HG02852 (cell line): Measurements from ENCODE around the gene CCDC92B.

Experiments used
- ATAC-seq: cut with Tn5 transposase; IDR thresholded peaks from one replicate; pipeline ENCODE4 v1.9.1; 2021; ENCODE audit warnings: mild to moderate bottlenecking, moderate library complexity; ENCODE audit not compliant: unreplicated experiment

Gene CCDC92B

DNA sequence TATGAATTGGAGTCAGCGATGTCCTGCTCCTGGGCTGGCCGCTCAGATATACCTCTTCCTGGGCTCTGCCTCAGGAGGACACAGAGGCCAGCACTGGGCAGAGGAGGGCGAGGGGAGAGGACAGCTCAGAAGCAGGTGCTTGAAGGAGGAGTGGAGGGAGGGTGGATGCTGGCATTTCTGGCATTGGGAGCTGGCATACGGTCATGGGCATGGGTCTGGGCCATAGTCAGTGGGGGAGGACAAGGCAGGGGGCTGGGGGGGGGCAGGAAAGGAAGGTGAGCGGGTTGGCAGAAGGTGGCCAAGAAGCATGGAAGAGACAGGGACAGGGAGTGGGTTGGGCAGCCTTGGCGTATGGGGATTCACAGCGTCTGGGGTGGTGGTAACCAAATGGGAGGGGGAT, 30.1 kb upstream of the CCDC92B start:
- ATAC-seq, result no peak

DNA sequence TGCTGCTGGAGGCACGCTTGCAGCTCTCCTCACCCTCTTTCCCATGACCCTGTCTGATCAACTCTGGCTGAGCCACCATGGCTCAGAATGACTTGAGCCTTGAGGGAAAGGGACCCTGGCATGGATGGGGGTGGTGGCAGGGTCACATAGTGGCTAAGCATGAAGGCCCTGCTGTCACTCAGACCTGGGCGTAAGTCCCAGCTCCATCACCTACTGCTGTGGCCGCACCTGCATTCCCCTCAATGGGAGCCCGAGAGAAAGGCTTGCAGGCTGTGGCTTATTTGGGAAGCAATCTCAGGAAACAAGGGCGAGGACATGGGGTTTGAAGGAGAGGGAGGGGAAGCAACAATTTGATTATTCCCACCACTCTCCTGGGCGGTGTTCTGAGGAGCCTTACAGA, 29.0 kb upstream of the CCDC92B start:
- no peak for ATAC-seq

DNA sequence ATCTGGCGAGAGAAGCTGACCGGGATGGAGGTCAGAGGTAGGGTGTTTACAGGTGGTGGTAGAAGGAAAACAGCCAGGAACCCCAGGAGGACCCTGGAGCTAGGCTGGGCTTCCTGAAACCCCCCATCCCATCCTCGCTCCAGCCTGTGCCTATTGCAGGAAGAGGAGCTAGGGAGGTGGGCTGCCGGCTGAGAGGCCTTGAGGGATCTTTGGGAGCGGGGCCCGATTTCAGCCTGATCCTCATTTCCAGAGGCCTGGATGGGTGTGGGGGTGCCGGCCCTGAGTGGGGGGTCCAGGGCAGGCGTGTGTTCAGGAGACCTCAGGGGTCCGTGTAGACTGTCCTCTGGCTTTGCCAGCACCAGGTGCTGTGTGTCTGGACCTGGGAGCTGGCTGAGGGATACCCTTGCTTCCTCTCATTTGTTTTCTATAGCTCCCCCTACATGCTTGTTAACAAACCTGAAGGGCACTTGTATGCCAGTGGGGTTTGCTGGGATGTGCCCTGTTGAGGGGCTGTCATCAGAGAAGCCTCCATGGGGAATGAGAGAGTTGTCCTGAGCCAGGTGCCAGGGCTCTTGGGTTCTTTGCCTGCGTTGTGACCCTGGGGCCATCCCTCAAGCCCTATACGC, 27.9 kb upstream of the CCDC92B start:
- ATAC-seq, result no peak

DNA sequence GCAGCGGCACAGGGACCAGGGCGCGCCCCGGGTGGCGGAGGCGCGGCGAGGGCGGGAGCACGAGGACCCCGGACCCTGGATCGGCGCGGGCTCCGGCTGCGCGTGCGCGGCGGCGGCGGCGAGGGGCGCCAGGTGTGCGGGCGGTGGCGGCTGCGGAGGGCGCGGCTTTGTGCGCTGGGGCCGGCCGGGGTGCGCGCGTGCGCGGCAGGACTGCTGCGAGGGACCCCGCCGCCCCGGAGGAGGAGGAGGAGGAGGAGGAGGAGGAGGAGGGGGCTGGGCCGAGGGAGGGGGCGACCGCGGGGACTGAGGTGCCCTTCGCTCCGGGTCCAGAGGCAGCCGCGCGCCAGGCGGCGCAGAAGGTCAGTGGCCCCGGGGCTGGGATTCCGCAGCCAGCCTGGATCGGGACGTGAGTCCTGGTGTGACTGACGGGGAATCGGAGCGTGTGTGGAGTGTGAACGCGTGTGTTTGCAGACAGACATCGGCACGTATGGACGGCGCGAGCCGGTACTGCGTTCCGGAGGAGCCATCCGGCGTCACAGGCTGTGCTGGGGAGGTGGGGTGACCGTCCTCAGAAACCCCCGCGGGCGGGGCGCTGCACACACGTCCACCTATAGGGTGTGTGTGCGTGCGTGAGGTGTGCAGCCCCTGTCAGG, 27.3 kb upstream of the CCDC92B start:
- ATAC-seq, result no peak

DNA sequence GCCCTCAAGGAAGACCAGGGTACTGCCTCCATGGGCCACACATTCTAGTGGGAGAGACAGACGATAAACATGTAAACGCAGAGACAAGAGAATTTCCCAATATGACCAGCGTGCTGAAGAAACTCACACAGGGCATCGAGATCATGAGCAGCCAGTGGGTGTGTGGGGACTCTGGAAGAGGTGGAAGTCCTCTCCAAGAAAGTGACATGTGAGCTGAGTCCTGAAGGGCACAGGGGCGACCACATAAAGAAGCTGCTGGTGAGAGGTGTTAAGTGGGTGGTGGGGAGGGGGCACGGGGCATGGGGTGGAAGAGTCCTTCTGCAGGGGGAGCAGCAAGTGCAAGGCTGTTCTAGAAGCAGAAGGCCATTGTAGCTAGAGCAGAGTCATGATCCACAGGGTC, 25.8 kb upstream of the CCDC92B start:
- no peak for ATAC-seq

DNA sequence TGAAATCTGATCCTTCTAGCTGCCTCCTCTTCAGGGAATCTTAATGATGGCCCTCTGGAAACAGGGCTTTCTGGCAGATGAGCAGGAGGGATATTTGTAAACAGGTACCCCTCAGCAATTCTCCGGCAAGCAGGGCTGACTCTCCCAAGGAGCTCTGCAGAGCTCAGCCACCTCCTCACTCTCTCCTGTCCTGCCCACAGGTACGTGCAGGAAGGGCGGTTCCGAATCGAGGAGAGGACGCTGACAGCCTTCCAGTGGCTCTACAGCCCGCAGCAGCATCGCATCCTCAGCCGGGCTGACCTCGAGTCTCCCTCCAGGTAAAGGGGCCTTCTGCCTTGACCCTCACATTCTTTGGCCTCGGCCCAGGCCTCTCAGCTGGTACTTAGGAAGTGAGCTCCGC, 20.7 kb upstream of the CCDC92B start:
- ATAC-seq, result no peak

DNA sequence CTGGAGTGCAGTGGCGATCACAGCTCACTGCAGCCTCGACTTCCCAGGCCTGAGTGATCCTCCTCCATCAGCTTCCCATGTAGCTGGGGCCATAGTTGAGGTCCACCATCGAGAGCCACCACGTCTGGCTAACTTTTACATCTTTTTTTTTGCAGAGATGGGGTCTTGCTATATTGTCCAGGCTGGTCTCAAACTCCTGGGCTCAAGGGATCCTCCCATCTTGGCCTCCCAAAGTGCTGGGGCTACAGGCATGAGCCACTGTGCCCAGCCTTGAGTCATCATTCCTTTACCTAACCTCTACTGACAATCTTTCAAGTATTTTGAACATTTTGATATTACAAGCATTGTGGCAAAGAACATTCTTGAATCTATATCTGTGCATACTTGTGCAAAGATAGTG, 9.4 kb upstream of the CCDC92B start:
- no peak for ATAC-seq

DNA sequence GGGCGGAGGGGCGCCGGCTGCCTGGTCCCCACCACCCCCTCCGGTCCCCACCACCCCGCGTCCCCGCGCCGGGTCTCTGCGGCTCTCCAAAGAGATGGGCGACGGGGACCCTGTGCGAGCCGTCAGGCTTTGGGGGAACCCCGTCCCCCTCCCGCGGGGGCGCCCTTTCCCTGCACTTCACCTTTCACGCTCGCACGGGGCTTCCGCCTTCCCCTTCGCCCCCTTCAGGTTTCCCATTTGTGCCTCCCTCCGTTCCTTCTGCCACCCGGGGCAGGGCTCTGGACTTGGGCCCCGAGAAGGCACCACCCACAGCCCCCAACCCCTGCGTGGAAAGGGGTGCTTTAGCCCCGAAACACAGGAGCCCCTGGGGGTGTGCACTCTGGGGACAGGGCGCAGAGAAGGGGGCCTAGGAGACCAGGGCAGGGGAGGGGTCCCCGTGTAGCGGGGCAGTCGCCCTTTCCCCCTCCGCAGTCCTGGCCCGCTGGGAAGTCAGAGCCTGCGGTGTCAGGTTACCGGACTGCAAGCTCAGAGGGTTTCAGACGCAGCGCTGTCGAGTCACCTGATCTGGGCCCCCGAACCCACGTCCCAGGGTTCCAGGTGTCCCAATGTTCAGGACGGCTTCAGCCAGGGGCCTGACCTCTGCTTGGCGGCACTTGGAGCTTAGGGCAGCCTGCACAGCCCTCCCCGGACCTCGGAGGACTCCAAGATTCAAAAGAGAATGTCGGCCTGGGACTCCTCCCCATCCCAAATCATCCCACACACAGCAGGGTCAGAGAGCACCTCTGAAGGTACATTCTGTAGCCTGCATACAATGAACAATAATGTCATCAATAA, 6.7 kb upstream of the CCDC92B start:
- ATAC-seq, result no peak

DNA sequence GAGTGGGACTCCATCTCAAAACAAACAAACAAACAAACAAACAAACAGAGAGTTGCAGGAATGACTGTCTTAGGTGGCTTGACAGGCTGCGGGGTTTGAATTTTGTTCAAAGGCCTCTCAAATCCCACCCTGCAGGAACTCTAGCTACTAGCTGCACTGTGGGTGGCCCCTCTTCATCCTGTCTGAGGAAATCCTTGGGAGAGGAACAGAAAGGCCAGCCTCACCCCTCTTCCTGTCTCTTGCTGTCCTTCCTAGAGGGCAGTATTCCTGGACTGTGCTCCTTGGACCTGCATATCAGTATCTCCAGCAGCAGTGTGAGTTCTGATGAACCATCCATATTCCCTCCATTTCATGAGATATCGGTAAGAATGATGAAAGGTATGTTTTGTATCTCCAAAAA, 2.0 kb upstream of the CCDC92B start:
- ATAC-seq, result no peak

DNA sequence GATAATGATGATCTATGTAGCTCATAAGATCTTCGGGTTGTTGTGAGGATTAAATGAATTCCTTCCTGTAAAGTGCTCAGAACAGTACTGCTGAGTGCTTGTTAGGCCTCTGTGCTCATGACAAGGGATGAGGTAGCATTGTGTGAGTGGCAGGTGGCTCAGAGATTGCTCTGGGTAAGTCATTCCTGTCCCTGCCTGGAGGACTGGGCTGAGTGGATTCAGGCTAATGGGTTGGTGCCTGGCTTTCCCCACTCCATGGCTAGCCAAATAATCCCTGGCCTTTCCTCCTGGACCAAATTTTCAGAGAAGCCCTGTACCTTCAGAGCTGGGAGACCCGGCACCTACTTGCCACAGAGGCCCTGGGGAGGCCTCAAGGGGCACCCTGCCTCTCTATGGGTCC, 1.3 kb upstream of the CCDC92B start:
- ATAC-seq, result no peak

DNA sequence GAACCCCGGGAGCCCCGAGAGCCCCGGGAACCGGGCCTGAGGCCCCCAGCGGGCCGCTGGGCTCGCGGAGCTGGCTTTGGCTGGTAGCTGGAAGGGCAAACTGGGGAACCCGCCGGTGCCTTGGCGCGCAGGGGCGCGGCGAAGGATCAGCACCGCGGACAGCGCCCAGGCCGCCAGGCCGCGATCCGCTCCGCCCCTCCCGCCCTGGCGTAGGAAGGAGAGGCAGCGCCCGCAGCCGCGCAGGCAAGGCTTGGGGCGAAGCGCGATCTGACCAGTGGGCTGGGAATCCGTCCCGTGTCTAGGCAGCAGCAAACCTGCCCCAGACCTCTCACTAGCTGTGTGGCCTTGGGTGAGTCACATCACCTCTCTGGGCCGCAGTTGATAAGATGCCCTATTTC, 331 bp upstream of the CCDC92B start:
- ATAC-seq, result no peak

DNA sequence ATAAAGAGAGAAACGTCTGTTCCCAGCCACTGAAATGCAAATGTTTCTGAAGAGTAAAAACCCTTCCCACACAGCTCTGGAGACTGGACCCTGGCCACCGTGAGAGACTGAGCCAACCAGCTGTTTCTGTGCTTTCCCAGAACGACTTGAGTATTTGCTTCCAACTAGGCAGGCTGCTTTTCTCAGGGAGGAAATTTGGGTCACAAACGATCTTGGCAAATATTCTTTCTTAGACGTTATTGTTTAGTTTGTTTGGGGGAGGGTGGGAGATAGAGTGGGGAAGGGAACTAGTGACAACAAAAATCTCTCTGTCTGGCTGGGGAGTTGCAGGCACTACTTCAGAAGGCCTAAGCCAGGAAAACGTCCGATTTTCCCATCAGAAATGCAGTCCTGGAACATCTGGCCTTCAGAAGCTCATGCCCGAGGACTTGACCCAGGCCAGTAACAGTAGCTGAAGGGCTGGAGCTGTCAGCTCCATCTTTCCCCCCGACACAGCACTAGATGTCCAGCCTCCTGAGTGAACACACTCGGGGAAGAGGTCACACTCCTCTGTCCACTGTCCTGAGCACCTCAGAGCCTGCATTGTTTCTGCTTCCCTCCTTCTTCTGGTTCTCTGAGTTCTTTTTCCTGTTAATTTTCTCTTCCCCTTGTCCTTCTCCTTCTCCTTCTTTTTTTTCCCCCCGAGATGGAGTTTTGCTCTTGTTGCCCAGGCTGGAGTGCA, 4.0 kb downstream of the CCDC92B start:
- no peak for ATAC-seq

DNA sequence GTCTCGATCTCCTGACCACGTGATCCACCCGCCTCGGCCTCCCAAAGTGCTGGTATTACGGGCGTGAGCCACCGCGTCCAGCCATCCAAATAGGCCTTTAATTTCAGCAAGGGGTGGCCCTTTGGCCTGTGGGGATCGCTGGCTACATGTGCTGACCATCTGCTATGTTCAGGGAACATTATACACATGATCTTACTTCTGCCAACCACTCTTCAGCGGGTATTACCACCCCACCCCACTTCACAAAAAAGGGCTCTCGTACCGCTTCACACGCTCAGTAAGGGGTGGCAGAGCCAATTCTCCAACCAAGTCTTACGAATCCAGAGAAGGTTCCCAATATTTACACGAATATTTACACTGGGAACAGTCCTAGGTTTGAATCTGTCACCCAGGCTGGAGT, 11.8 kb downstream of the CCDC92B start:
- ATAC-seq, result no peak

DNA sequence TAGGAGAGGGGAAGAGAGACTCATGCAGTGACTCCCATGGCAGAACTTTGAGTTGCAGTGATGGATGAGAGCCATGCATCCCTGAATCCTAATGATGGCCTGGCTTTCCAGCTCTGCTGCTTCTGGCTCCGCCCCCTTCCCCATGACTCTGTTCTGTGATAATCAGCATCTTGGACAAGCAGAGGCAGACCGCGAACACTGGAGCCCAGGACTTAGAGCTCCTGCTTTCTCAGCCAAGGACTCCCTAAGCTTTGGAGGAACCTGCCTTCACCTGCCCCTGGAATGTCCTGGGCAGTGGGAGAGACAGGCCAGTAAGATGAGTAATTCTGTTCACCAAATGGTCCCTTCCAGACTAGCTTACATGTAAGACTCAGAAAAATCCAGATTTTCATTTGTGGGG, 12.5 kb downstream of the CCDC92B start:
- ATAC-seq, result no peak

DNA sequence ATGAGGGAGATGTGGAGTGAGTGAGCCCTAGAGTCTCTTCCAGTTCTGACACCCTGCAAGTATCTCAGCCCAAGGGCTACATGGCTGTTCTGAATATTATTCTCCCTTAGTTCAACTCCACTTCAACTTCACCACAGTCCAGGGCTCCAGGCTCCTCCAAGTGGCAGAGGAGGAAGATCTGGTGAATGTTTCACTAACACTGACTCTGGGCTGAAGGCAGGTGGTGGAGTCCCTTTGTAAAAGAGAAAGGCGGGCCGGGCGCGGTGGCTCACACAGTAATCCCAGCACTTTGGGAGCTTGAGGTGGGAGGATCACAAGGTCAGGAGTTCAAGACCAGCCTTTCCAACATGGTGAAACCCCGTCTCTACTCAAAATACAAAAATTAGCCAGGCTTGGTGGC, 13.6 kb downstream of the CCDC92B start:
- ATAC-seq, result no peak

DNA sequence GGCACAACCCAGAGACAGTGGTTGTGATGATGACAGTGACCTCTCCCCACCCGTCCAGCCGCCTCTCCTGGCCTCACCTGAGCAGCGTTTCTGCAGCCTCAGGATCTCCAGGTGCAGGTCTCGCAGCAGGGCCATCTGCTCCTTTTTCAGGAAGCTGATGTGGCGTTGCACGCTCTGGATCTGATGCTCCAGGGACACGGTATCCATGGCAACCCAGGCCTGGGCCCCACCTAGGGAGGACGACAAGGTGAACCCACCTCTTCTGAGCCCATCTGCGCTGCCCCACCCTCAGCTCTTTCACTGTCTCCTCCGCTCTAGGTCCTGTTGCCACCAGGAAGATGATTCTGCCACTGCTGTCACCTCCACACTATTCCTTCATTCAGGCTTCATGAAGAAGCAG, 14.5 kb downstream of the CCDC92B start:
- ATAC-seq, result no peak

DNA sequence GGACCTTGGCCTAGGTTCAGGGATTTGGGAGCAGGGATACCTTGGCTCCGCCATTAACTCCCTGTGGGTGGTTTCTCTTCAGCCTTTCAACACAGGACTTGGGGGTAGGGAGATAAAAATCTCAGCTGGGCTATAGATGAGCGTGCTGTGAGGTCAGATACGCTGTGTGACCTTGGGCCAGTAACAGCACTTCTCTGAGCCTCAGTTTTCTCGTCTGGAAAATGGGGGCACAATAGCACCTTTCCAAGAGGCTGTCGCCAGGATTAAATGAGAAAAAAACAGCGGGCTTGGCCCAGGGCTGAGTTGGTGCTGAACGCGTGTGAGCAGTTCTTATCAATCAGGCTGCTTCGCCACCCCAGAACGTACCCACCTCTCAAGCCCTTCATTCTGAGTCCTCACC, 17.6 kb downstream of the CCDC92B start:
- ATAC-seq, result no peak

DNA sequence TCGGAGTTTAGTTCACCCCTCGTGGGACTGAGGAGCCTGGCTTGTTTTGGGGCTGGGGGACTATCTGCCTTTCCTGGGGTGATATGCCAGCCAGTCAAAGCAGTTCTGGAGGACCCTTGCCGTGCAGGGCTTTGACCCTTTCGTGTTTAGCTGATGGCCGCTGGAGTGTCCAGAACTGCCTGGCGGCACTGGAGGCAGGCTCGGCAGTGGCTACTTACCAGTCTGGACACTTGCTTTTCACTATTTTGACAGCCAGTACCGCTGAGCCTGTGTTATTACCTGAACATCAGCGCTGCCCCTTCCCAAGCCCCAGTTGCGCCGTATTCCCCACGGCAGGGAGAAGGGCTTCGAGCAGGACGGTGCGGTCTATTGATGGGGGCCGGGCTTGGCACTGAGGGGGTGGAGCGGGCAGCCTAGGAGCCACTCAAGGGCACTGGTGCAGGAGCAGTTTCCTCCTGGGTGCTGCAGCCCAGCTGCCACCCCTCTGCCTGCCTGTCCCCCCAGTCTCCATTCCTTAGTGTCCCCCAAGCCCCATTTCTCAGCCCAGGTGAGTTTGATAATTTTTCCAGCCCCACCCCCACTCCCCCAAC, 18.6 kb downstream of the CCDC92B start:
- no peak for ATAC-seq

DNA sequence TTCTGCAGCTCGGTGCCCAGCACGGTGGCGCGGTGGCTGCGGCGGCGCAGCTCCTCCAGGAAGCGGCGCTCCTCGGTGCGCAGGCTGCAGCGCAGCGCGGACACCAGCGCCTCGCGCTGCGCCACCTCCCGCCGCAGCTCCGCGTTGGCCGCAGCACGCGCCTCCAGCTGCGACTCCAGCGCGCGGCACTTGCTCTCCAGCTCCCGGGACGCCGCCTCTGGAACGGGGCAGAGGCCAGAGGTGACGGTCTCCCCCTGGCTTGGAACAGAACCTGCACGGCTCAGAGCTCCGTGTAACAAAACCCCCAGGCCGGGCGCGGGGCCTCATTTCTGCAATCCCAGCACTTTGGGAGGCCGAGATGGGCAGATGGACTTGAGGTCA, 24.7 kb downstream of the CCDC92B start:
- ATAC-seq, result no peak

DNA sequence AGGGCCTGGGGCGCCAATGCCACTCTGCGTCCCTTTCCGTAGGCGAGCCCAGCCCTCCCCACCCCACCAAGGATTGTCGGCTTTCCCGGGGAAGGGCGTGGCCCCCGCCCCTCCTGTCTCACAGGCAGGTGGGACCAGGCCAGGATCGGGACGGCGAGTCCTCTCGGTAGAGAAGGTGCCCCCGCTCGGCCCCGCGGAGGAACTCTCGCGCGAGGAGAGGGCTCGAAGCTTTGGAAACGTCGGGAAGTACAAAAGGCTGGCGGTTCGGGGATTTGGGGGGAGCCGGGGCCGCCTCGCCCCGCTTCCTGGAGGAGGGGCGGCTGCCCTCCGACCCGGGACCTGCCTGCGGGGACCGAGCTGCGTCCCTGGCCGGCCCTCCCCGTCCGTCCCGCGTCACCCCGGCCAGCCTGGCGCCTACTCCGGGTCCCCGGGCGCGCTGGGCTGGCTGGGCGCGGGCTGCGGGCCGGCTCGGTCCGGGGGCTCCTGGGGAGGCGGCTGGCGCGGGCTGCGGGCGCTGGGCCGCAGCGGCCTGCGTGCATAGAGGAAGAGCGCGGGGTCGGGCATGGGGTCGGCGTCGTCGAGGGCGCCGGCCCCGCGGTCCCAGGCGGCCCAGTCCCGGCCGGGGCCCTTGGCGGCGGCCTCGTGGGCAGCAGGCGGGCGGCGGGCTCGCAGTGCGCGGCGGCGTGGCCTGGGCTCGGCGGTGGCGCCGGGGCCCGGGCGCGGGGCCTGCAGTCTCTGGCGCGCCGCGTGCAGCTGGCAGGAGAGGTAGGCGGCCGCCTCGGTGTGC, 25.3 kb downstream of the CCDC92B start:
- no peak for ATAC-seq
